K562 (cell line): ENCODE data around the gene HDHD2. TPM values are rescaled to one million over a fixed set of nuclear protein-coding genes. Genes with fewer than 3 reads are reported as not detected.

Experiments
- ATAC-seq: fragments of 200-7000 bp; cut with Tn5 transposase; 3 replicates; pipeline ENCODE4 v1.9.1; 2020; ENCODE audit warnings: moderate library complexity
- BruUV-seq: library from RNA; stranded (reverse); fragments of 400-500 nt; replicated peaks from 2 replicates; lab custom pipeline; 2021; lab: Mats Ljungman, UMichigan
- CTCF ChIA-PET: fragments of 300-600 bp; formaldehyde crosslinking; extraction: SDS; loops from one replicate; lab custom pipeline; 2021; ENCODE audit warnings: low intra/inter-chr PET ratio; lab: Yijun Ruan, JAX
- POLR2A ChIA-PET: fragments of 300-600, 350-650 bp; sonication (Branson Sonifier 250); formaldehyde crosslinking; extraction: SDS; loops from one replicate; lab custom pipeline; 2021; ENCODE audit warnings: antibody characterized with exemption, inconsistent platforms; lab: Yijun Ruan, JAX
- DNase-seq, 4 experiments: peaks; one replicate each; pipeline versions ENCODE4 v3.0.0 to v3.0.0-alpha.2; 2011 to 2018; ENCODE audit warnings: low spot score in 3 of 4, mixed read lengths in 3 of 4; ENCODE audit errors: extremely low read depth in 1 of 4
- FAIRE-seq: peaks from 2 replicates; lab custom pipeline; 2011; peaks lifted over from hg19 to GRCh38; lab: Jason Lieb, UNC
- H2AFZ ChIP-seq: 2 replicates; pipeline ENCODE4 v1.6.0; 2011; ENCODE audit warnings: low read depth, low read length, control low read depth, inconsistent platforms
- H3K27ac ChIP-seq: fragments of 200-600 bp; 3 replicates; pipeline ENCODE4 v1.8.0; 2011; ENCODE audit warnings: low read depth, mild to moderate bottlenecking, control low read depth, inconsistent platforms, low read length, moderate library complexity, mixed read lengths; ENCODE audit errors: extremely low read depth
- H3K27me3 ChIP-seq, 2 experiments: fragments of 300-600 bp in 1 of 2; 2 replicates in 1 of 2; 3 replicates in 1 of 2; pipeline versions ENCODE4 v1.6.0 to v1.8.0; 2011; ENCODE audit warnings: inconsistent platforms in 2 of 2, low read length in 2 of 2, mild to moderate bottlenecking in 1 of 2, mixed read lengths in 1 of 2, moderate library complexity in 1 of 2; ENCODE audit not compliant: control insufficient read depth in 2 of 2, insufficient read depth in 2 of 2
- H3K36me3 ChIP-seq: fragments of 300-600 bp; 3 replicates; pipeline ENCODE4 v1.8.0; 2011; ENCODE audit warnings: mild to moderate bottlenecking, low read length, inconsistent platforms; ENCODE audit not compliant: control insufficient read depth, insufficient read depth
- H3K4me1 ChIP-seq, 2 experiments: fragments of 200-600 bp in 1 of 2; replicated peaks in 1 of 2; 2 replicates in 1 of 2; 3 replicates in 1 of 2; pipeline versions ENCODE4 v1.5.1 to v1.8.0; 2011; ENCODE audit warnings: inconsistent platforms in 2 of 2, low read length in 2 of 2, mild to moderate bottlenecking in 1 of 2, mixed read lengths in 1 of 2, moderate library complexity in 1 of 2; ENCODE audit not compliant: control insufficient read depth in 2 of 2, insufficient read depth in 2 of 2
- H3K4me2 ChIP-seq: 2 replicates; pipeline ENCODE4 v1.6.1; 2011; ENCODE audit warnings: low read length, control low read depth, inconsistent platforms, mixed read lengths; ENCODE audit not compliant: insufficient read depth
- H3K4me3 ChIP-seq: fragments of 200-600 bp; sonication (generic), shearing (Covaris generic); 2 replicates; pipeline ENCODE4 v1.5.1; 2016; ENCODE audit warnings: control low read depth, inconsistent platforms
- H3K79me2 ChIP-seq: fragments of 200-600 bp; 3 replicates; pipeline ENCODE4 v1.8.0; 2011; ENCODE audit warnings: low read length, inconsistent platforms; ENCODE audit not compliant: control insufficient read depth, insufficient read depth
- H3K9ac ChIP-seq, 2 experiments: 2 replicates each; pipeline versions ENCODE4 v1.6.0 to v1.6.1; 2011; ENCODE audit warnings: low read depth in 2 of 2, low read length in 2 of 2, control low read depth in 1 of 2, inconsistent platforms in 1 of 2, mild to moderate bottlenecking in 1 of 2, mixed read lengths in 1 of 2; ENCODE audit not compliant: insufficient read depth in 1 of 2
- H3K9me1 ChIP-seq: one replicate; pipeline ENCODE4 v1.6.0; 2011; ENCODE audit warnings: inconsistent platforms, mild to moderate bottlenecking, low read length, moderate library complexity; ENCODE audit not compliant: control insufficient read depth, insufficient read depth
- H3K9me3 ChIP-seq: replicated peaks from 2 replicates; pipeline ENCODE4 v1.5.1; 2011; ENCODE audit warnings: low read depth, low read length, inconsistent platforms; ENCODE audit not compliant: control insufficient read depth, insufficient read depth
- H4K20me1 ChIP-seq: replicated peaks from 2 replicates; pipeline ENCODE4 v1.6.1; 2011; ENCODE audit warnings: low read length, inconsistent platforms, mixed read lengths; ENCODE audit not compliant: control insufficient read depth, insufficient read depth
- ARID3B ChIP-seq: fragments of 250-450 bp; sonication (Bioruptor Pico); IDR thresholded peaks from 2 replicates; pipeline ENCODE4 v1.4.0; 2020; ENCODE audit warnings: borderline replicate concordance
- CUX1 ChIP-seq: fragments of 200-800 bp; sonication (Bioruptor generic); IDR thresholded peaks from 2 replicates; pipeline ENCODE4 v1.6.1; 2016; ENCODE audit warnings: missing genetic modification characterization, missing compliant biosample characterization
- DMBX1 ChIP-seq: fragments of 250-450 bp; sonication (Bioruptor Pico); IDR thresholded peaks from 2 replicates; pipeline ENCODE4 v1.8.0; 2022; ENCODE audit warnings: inconsistent platforms, mild to moderate bottlenecking, moderate library complexity, borderline replicate concordance
- KAT2B ChIP-seq: IDR thresholded peaks from one replicate; pipeline ENCODE4 v1.6.1; 2012; ENCODE audit warnings: low read depth, mild to moderate bottlenecking, control low read depth, inconsistent platforms, low read length, moderate library complexity
- KLF10 ChIP-seq: fragments of 250-450 bp; sonication (Bioruptor Pico); IDR thresholded peaks from 2 replicates; pipeline ENCODE4 v1.6.1; 2021; ENCODE audit warnings: matching md5 sums
- RUNX1 ChIP-seq: sonication (generic); IDR thresholded peaks from 2 replicates; pipeline ENCODE4 v1.6.1; 2016; ENCODE audit warnings: antibody characterized with exemption, low read depth
- WGBS: fragments of 100-300 bp; shearing (Covaris generic); methylation state at CpG from one replicate; pipeline ENCODE4 v1.1.6; 2016; ENCODE audit warnings: low coverage, mixed read lengths; ENCODE audit not compliant: insufficient coverage; ENCODE audit errors: missing lambda C conversion rate; 5-methylcytosine and 5-hydroxymethylcytosine counted together
- in situ Hi-C: fragments of 300-500 bp; cut with MboI; formaldehyde crosslinking; loops from 4 replicates; pipeline ENCODE4 v1.15.0; 2018; ENCODE audit warnings: inconsistent platforms, mixed read lengths
- intact Hi-C: fragments of 100-400 bp; cut with micrococcal nuclease; formaldehyde crosslinking; loops from 2 replicates; pipeline ENCODE4 v1.14.2; 2022
- polyA plus RNA-seq, 8 experiments: library from polyadenylated mRNA; depleted of rRNA in 4 of 8; stranded (reverse) in 5 of 8; unstranded in 3 of 8; fragments of >200 nt; fragmentation: Nextera tagmentation in 2 of 8; fragmentation: Illumina TruSeq in 1 of 8; extraction: Ambion mirVana in 2 of 8; extraction: Trizol in 1 of 8; gene quantifications; 2 replicates each; pipeline versions ENCODE4 v1.2.1 to v1.2.3, GENCODE V29; 2011 to 2014; ENCODE audit warnings: inconsistent platforms in 1 of 8, missing spikeins in 1 of 8
- total RNA-seq, 7 experiments: library from RNA; depleted of rRNA in 6 of 7; stranded (reverse); fragments of >200 nt in 6 of 7; fragmentation: Illumina TruSeq in 2 of 7; extraction: Trizol in 2 of 7; gene quantifications; 2 replicates each; pipeline versions ENCODE4 v1.2.1 to v1.2.3, GENCODE V29; 2011 to 2021; ENCODE audit warnings: low replicate concordance in 1 of 7
- TF ChIP-seq, protein P1 (sequence below): fragments of 250-450 bp; sonication (Bioruptor Pico); IDR thresholded peaks from 2 replicates; pipeline ENCODE4 v1.8.0; 2022; ENCODE audit warnings: inconsistent platforms, mild to moderate bottlenecking, moderate library complexity, borderline replicate concordance
- TF ChIP-seq, protein P2 (sequence below): fragments of 250-450 bp; sonication (Bioruptor Pico); IDR thresholded peaks from 2 replicates; pipeline ENCODE4 v1.6.1; 2021; ENCODE audit warnings: mild to moderate bottlenecking
- TF ChIP-seq, protein P3 (sequence below): fragments of 200-800 bp; sonication (Bioruptor generic); IDR thresholded peaks from 2 replicates; pipeline ENCODE4 v1.6.1; 2017; ENCODE audit warnings: missing genetic modification characterization, missing compliant biosample characterization

HDHD2 gene
- total and polyA plus RNA-seq, 9 of the 15 experiments (the other 6 are each of a cell fraction or from before 2014, with no cell fraction given), result 6.8 to 25.2 (median 21.5) TPM

DNA sequence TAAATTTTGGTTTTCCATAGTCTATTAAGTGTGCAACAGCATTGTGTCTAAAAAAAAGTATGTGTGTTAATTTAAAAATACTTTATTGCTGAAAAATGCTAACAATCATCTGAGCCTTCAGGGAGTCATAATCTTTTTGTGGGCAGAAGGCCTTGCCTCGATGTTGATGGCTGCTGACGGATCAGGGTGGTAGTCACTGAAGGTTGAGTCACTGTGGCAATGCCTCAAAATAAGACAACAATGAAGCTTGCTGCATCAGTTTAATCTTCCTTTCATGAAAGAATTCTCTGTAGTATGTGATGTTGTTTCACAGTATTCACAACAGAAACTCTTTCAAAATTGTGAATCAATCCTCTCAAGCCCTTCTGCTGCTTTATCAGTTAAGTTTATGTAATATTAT lies 31.3 kb downstream of the HDHD2 start:
- Histone ChIP-seq H3K9me1 (no peaks in the 10 kb centered on the region), H2AFZ (no peak overlapping the region), H4K20me1 (no peaks in the 10 kb centered on the region), H3K4me3 (no peak overlapping the region), H3K36me3 (peaks cover 7% of the 10 kb centered on the region; the same call in 2 of the 3 replicates), H3K4me1 (no peaks in the 10 kb centered on the region; a peak in 1 of 5 replicates), H3K4me2 (no peak overlapping the region), H3K27ac (no peak overlapping the region), H3K27me3 (no peaks in the 10 kb centered on the region), H3K9me3 (no peaks in the 10 kb centered on the region), H3K9ac (no peak overlapping the region), H3K79me2 (no peaks in the 10 kb centered on the region)
- intact Hi-C loops, result no loop called here
- 100% methylated on average over 2 of the region's 2 CpGs for WGBS
- DNase-seq, result no peak
- ChIA-PET CTCF (no interaction called here), POLR2A (no interaction called here)
- BruUV-seq, result no TSS peak
- in situ Hi-C loops, result no loop called here
- FAIRE-seq, result no peak
- ATAC-seq, result no peak
- TF ChIP-seq DMBX1 (CRISPR knock-in tag) (no peak), KLF10 (CRISPR knock-in tag) (no peak), ARID3B (CRISPR knock-in tag) (no peak), RUNX1 (no peak), CUX1 (CRISPR knock-in tag) (no peak), KAT2B (no peak)
- TF ChIP-seq, protein P1, sequence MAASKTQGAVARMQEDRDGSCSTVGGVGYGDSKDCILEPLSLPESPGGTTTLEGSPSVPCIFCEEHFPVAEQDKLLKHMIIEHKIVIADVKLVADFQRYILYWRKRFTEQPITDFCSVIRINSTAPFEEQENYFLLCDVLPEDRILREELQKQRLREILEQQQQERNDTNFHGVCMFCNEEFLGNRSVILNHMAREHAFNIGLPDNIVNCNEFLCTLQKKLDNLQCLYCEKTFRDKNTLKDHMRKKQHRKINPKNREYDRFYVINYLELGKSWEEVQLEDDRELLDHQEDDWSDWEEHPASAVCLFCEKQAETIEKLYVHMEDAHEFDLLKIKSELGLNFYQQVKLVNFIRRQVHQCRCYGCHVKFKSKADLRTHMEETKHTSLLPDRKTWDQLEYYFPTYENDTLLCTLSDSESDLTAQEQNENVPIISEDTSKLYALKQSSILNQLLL (CRISPR knock-in tag), result no peak
- TF ChIP-seq, protein P2, sequence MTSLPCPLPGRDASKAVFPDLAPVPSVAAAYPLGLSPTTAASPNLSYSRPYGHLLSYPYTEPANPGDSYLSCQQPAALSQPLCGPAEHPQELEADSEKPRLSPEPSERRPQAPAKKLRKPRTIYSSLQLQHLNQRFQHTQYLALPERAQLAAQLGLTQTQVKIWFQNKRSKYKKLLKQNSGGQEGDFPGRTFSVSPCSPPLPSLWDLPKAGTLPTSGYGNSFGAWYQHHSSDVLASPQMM, result no peak
- TF ChIP-seq, protein P3, sequence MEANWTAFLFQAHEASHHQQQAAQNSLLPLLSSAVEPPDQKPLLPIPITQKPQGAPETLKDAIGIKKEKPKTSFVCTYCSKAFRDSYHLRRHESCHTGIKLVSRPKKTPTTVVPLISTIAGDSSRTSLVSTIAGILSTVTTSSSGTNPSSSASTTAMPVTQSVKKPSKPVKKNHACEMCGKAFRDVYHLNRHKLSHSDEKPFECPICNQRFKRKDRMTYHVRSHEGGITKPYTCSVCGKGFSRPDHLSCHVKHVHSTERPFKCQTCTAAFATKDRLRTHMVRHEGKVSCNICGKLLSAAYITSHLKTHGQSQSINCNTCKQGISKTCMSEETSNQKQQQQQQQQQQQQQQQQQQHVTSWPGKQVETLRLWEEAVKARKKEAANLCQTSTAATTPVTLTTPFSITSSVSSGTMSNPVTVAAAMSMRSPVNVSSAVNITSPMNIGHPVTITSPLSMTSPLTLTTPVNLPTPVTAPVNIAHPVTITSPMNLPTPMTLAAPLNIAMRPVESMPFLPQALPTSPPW, result no peak
